HG03354 (cell line): ENCODE data around the gene USP34.
"Not testable (repeated sequence)": the region's sequence is repeated elsewhere in the genome, so short reads cannot be mapped to it uniquely, and the experiment has no call there.

Experiments used
- ATAC-seq: cut with Tn5 transposase; IDR thresholded peaks from one replicate; pipeline ENCODE4 v1.9.1; 2021; ENCODE audit warnings: mild to moderate bottlenecking; ENCODE audit not compliant: unreplicated experiment, poor library complexity, severe bottlenecking

The USP34 gene

GRCh38 chr2:61465045-61465444 is 5.8 kb downstream of the USP34 start:
- ATAC-seq, result no peak

DNA sequence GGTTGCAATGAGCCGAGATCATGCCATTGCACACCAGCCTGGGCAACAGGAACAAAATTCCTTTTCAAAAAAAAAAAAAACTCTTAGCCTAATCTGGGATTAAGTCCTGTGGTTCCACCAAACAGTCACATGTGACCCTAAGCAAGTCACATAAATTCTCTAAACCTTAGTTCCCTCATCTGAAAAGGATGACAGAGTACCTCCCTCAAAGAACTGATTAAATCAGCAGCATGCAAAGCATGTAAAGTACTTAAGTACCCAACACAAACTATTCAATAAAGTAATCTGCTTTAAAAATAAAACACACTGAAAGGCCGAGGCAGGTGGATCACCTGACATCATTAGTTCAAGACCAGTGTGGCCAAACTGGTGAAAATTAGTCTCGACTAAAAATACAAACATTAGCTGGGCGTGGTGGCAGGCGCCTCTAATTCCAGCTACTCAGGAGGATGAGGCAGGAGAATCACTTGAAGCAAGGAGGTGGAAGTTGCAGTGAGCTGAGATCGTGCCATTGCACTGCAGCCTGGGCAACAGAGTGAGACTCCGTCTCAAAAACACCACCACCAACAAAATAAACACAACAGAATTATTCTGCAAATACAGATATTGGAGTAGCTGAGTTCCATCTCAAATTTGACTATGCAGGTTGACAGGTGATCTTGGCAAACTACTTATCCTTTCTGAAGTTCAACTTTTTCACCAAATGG is 7.0 kb downstream of the USP34 start:
- ATAC-seq, result peak; percentile 10

- no peak for ATAC-seq
Measured at GRCh38 chr2:61461404-61461803, 9.5 kb downstream of the USP34 start.

GRCh38 chr2:61460163-61460562 is 10.7 kb downstream of the USP34 start:
- no peak for ATAC-seq

GRCh38 chr2:61456746-61457420 is 14.0 kb downstream of the USP34 start:
- no peak for ATAC-seq

DNA sequence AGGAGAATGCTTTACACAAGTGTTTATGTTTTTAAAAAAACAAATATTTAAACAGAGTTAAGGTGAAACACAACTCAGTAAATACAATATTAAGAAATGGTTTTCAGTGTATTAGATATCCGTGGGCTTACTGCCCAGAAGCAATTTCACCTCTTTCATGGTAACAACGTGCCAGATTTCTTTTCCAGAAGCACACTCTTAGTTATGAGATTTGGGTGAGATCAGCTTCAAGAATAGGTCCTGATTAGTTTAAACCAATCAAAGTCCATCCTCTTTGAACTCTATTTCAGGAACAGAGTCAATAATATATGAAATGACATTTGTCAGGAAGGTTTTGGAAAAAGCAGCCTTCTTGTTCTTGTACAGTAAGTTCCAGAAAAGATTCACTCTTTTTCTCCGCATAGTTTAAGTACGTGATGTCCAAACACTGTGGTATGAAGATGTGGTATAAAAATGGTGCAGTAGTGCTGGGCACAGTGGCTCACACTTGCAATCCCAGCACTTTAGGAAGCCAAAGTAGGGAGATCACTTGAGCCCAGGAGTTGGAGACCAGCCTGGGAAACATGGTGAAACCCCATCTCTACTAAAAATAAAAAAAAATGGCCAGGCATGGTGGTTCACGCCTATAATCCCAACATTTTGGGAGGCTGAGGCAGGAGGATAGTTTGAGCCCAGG is 14.7 kb downstream of the USP34 start:
- ATAC-seq, result no peak

DNA sequence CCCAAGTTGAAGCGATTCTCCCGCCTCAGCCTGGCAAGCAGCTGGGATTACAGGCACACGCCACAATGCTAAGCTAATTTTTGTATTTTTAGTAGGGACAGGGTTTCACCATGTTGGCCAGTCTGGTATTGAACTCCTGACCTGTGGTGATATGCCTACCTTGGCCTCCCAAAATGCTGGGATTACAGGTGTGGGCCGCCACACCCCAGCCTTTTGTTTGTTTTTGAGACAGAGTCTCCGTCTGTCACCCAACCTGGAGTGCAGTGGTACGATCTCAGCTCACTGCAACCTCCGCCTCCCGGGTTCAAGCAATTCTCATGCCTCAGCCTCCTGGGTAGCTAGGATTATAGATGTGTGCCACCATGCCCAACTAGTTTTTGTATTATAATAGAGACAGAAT is 15.9 kb downstream of the USP34 start:
- ATAC-seq, result not testable (repeated sequence)

DNA sequence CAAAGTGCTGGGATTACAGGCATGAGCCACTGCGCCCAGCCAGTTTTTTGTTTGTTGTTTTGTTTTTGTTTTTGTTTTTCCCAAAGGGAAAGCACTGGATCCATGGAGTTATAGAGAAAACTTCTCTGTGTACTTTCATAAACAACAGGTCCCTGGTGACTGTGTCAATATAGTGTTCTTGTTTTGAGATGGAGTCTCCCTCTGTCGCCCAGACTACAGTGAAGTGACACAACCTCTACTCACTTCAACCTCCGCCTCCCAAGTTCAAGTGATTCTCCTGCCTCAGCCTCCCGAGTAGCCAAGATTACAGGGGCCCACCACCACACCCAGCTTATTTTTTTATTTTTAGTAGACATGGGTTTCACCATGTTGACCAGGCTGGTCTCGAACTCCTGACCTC is 16.5 kb downstream of the USP34 start:
- ATAC-seq, result no peak

DNA sequence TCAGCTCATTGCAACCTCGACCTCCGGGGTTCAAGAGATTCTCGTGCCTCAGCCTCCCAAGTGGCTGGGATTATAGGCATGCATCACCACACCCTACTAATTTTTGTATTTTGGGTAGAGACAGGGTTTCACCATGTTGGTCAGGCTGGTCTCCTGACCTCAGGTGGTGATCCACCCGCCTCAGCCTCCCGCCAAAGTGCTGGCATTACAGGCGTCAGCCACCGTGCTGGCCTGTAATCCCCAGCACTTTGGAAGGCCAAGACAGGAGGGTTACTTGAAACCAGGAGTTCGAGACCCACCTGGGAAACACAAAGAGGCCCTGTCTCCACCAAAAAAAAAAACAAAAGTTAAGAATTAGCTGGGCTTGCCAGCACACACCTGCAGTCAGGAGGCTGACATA is 18.5 kb downstream of the USP34 start:
- no peak for ATAC-seq

DNA sequence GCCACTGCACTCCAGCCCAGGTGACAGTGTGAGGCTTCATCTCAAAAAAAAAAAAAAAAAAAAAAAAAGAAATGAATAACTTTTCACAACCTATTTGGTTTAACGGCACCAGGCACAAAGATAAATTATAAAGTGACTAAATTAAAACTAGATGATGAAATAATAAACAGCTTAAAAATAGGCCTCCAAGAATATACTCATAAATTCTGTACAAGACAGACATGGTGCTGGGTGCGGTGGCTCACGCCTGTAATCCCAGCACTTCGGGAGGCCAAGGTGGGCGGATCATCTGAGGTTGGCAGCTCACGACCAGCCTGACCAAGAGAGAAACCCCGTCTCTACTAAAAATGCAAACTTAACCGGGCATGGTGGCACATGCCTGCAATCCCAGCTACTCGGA is 19.7 kb downstream of the USP34 start:
- no peak for ATAC-seq

DNA sequence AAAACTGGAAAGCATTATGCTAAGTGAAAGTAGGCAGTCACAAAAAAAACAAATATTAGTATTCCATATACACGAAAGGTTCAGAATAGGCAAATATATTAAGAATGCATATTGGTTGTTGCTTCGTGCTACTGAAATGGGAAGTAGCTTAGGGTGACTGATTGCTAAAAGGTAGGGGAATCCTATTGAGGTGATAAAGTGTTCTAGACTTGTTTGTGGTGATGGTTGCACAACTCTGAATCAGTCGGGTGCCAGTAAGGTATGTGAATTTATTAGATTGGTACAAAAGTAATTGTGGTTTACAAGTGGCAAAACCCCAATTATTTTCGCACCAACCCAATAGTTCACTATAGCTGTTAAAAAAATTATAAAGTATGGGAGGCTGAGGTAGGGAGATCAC is 20.7 kb downstream of the USP34 start:
- ATAC-seq, result no peak

DNA sequence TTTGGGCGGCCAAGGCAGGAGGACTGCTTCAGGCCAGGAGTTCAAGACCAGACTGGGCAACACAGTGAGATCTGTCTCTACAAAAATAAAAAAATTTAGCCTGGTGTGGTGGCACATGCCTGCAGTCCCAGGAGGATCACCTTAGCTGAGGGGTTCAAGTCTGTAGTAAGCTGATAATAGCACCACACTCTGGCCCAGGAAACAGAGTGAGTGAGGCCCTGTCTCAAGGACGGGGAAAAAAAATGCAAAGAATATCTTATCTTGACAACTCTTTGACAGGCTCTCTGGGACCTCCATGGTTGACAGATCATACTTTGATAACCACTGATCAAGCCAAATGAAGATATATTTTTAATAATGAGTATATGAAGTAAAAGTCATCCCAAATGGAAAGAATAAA is 22.7 kb downstream of the USP34 start:
- no peak for ATAC-seq

DNA sequence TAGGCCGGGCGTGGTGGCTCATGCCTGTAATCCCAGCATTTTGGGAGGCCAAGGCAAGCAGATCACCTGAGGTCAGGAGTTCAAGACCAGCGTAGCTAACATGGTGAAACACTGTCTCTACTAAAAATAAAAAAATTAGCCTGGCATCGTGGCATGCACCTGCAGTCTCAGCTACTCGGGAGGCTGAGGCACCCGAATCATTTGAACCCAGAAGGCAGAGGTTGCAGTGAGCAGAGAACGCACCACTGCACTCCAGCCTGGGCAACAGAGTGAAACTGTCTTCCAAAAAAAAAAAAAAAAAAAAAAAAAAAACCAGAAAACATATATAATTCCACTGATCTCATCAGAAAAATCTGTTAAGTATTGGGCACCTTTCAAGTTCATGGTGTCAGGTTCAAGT is 23.9 kb downstream of the USP34 start:
- not testable (repeated sequence) for ATAC-seq

GRCh38 chr2:61443342-61444041 is 27.4 kb downstream of the USP34 start:
- ATAC-seq, result peak; percentile 91

DNA sequence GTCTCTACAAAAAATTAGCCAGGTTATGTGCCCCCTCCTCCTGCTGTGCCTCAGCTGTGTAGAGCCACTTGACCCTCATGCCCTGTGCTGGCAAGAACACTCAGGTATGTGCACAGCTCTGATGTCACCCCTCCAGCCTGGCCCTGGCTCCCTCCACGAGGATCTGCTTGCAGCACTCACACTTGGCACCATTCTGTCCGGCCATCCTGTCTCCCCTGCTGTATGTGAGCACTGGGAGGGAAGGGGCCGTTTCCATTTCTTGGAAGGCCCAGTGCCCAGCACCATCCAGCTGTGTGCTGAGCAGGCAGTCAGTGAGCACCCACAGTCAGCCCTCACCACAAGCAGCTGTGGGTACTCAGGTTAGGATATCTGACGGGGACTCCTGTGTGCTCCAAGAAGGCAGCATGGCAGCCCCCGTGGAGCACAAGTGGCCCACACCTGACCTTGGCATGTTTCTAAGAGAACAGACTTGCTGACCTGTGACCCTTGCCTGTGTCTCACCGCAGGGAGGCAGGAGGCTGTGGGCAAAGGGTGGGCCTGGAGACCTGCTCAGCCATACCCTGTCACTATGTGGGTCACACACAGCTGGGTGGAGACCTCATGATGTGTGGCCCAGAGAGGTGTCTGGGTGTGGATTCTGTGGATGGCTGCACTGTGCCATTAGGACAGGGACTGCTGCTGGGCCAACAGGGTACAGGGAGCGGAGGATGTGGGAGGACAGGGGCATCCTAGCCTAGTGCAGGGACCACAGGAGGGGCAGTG is 31.5 kb downstream of the USP34 start:
- ATAC-seq, result no peak

DNA sequence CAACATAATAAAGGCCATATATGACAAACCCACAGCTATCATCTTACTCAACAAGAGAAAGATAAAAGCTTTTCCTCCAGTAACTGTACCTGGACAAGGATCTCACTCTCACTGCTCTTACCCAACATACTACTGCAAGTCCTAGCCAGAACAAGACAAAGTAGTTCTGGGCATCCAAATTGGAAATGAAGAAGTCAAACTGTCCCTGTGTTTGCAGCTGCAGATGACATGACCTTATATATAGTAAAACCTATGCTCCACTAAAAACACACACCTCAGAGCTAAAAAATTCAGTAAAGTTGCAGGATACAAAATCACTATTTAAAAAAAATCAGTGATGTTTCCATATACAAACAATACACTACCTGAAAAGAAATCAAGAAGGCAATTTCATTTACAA is 32.2 kb downstream of the USP34 start:
- no peak for ATAC-seq

DNA sequence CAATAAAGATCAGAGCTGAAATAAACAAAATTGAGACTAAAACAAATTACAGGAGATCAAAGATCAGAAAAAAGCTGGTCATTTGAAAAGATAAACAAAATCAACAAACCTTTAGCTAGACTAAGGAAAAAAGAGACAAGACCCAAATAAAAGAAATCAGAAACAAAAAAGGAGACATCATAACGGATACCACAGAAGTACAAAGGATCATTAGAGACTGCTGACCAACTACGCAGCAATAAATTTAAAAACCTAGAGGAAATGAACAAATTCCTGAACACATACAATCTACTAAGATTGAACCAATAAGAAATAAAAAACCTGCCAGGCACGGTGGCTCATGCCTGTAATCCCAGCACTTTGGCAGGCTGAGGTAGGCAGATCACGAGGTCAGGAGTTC is 33.7 kb downstream of the USP34 start:
- no peak for ATAC-seq

DNA sequence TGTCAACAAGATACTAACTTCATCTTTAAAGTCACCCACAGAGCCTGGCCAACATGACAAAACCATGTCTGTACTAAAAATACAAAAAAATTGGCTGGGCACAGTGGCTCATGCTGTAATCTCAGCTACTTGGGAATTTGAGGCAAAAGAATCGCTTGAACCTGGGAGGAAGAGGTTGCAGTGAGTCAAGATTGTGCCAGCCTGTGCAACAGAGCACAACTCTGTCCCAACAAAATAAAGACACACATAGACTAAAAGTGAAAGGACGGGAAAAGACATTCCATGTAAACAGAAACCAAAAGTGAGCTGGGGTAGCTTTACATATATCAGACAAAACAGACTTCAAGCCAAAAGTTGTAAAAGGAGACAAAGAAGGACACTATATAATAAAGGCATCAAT is 34.8 kb downstream of the USP34 start:
- ATAC-seq, result no peak

GRCh38 chr2:61435291-61435690 is 35.6 kb downstream of the USP34 start:
- ATAC-seq, result no peak

DNA sequence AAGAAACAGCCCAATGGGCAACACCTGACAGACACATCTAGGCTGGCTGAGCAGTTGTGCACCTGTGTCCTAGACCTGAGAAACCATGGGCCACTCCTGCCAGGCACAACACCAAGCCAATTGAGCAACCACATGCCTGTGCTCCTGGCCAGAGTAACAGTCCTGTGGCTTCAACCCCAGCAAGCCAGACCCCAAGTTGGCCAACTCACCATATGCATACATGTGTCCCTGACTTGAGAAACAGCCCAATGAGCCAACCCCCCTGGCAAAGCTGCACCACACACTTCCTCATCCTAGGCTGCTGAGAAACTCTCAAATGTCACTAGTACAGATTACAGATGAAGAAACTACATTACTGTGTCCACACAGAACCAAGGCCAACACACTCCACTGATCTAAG is 36.6 kb downstream of the USP34 start:
- ATAC-seq, result no peak
